GM11168 (cell line): ENCODE measurements around the gene CRAMP1.

ENCODE experiments used
- in situ Hi-C: fragments of 300-500 bp; cut with MboI; formaldehyde crosslinking; loops from one replicate; pipeline ENCODE4 v1.12.0; 2022; ENCODE audit warnings: low sequenced_read_pairs; ENCODE audit not compliant: unreplicated experiment

Gene CRAMP1, protein sequence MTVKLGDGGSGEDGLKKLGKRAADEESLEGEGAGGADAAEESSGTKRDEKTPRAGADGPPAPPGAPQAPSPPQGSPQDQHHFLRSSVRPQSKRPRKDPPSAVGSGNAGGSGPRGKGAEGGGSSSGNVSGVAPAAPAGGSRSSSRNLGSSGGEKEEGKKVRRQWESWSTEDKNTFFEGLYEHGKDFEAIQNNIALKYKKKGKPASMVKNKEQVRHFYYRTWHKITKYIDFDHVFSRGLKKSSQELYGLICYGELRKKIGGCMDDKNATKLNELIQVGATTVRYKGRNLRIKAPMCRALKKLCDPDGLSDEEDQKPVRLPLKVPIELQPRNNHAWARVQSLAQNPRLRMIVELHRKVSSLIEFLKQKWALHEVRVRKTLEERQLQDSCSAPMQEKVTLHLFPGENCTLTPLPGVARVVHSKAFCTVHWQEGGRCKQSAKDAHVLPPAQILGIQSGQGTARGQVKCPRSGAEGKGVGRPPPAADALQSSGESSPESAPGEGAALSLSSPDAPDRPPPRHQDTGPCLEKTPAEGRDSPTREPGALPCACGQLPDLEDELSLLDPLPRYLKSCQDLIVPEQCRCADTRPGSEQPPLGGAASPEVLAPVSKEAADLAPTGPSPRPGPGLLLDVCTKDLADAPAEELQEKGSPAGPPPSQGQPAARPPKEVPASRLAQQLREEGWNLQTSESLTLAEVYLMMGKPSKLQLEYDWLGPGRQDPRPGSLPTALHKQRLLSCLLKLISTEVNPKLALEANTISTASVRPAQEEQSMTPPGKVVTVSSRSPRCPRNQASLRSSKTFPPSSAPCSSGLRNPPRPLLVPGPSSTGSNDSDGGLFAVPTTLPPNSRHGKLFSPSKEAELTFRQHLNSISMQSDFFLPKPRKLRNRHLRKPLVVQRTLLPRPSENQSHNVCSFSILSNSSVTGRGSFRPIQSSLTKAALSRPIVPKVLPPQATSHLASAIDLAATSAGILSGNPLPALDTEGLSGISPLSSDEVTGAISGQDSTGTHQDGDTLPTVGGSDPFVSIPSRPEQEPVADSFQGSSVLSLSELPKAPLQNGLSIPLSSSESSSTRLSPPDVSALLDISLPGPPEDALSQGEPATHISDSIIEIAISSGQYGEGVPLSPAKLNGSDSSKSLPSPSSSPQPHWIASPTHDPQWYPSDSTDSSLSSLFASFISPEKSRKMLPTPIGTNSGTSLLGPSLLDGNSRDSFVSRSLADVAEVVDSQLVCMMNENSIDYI (N-terminal part only)

DNA sequence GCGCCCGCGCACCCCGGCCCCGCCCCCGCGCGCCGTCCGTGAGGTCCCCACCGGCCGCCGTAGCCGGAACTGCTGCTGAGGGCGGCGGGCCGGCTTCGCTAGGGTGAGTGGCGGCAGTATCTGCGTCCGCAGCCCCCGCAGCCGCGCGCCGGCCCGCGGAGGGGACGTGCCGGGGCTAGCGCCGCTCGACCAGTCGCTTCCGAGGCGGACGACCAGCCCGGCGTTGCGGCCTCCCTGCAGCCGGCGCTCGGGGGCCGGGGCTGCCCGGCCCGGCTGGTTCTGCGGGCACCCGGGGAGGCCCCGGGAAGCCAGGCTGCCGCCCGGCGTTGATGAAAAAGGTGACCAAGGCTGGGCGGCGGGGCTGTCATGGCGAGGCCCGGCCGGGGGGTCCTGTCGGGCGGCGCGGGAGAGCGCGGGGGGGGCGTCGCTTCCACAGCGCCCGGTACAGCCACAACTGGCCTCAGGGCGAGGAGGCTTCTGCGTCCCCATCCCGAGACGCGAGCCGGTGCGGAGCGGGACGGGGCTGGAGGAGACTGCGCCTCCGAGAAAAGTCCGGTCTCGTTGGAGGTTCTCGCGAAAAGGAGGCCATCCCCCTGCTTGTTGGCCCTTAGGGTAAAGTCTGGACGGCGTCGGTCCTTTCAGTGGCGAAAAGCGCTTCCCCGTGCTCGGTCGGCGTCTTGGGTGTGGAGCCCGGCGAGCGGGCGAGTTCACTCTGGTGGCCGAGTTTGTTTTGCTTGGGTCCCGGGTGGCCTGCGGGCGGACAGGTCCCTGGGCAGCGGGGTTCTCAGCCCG is at the start of gene CRAMP1:
Gene CRAMP1 (plus strand): TSS at position 41 of the 792 bp plus-strand sequence. CDS start 2,280 bp downstream, outside the sequence.
- in situ Hi-C loops: no loop called here

DNA sequence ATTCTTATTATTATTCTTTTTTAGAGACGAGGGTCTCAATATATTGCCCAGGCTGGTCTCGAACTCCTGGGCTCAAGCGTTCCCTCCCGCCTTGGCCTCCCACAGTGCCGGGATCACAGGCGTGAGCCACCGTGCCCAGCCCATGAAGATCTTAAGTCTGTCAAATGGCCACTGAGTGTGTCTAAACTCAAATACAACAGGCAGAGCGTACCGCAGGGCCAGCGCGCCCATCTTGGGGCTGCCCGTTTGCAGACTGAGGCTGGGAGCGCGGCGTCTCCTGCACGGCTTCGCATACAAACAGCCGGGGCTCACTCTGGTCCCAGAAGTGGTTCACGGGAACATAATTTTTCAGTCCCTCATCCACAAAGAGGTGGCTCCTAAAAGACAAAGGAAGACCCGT is 48.4 kb upstream of the CRAMP1 start:
- in situ Hi-C loops: no loop called here

DNA sequence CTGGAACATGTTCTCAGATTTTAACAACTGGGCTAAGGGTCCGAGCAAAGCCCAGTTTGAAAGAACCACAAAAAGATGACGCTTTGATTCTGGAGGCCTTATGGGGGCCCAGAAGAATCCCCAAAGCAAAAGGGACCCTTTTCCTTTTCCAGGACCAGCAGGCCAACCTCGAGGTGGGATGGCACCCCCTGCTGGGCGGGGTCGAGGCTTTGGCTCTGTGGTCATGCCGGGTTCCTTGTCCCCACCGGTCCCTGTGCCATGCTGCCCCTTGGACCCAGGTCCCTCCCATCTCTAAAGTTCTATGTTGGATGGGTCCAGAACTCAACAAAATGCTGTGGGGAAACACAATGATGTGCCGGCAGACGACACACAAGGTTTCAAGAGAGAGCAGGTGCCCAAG is 47.8 kb upstream of the CRAMP1 start:
- in situ Hi-C loops: no loop called here

DNA sequence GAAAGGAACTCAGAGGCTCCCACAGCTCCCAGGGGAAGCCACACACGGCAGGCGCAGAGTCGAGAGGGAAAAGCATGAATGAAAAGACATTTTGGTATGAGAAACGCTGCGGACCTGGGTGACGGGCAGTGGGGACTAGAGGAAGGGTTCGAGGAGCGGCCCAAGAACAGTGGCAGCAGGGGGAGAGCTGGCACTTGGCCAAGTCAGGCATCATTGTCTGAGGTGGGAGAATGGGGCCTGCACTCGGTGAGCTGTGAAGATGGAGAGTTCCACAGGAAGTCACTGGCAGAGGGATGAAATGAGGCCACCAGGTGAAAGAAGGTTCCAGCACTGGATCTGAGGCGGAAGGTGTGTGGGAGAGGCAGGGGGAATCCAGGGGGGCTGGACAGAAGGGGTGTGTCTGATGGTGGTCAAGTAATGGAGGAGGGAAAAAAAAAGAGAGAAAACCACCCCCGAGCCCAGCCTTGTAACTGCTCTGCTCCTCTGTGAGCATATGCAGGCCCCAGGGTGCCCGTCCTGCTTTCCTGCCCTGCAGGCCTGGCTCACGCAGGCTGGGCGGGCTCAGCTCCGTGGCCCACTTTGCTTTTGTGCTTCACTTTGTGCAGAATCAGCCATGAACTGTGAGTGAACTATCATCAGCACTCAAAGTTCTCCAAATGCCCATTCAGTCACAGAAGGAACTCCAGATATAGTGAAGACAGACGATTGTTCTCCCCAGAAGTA is 46.9 kb upstream of the CRAMP1 start:
- in situ Hi-C loops: no loop called here

DNA sequence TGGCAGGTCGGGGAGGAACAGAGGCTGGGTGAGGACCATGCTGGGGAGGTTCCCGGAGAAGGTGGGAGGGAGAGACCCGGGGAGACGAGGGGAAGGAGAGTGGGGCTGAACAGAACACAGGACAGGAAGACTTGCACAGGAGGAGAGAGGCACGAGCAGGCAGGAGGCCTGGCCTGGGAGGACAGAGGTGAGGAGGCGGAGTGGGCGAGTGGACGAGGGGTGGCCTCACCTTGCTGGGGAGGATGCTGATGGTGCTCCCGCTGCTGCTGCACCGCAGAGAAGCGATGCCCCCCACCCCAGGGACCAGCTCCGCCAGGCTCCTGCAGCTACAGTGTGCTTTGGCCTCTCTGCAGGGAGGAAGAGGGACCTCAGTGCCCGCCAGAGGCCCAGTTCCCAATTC is 44.2 kb upstream of the CRAMP1 start:
- in situ Hi-C loops: no loop called here

DNA sequence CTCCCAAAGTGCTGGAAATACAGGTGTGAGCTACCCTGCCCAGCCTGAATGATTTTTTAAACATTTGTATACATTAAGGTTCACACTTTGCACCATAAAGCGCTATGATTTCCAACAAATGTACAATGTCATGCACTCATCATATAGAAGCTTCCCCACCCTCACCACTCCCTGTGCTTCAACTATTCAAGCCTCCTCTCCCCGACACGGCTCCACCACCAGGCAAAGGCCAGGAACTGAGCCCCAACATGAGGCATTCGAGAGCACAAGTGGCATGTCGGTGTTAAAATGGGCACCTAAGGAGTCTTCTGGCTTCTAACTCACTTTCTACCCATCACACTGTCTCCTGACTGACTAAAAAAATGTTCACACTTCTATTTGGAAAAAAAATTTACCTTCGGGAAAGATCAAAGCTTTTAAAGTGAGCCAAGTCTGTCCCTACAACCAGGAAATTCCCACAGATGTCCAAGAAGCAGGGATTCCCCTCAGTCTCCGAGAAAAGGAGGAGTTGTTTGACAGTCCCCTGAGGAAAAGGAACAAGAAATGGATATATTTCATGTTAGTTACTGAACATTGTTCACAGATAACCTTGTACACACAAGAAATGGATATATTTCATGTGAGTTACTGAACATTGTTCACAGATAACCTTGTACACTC is 41.0 kb upstream of the CRAMP1 start:
- in situ Hi-C loops: no loop called here

DNA sequence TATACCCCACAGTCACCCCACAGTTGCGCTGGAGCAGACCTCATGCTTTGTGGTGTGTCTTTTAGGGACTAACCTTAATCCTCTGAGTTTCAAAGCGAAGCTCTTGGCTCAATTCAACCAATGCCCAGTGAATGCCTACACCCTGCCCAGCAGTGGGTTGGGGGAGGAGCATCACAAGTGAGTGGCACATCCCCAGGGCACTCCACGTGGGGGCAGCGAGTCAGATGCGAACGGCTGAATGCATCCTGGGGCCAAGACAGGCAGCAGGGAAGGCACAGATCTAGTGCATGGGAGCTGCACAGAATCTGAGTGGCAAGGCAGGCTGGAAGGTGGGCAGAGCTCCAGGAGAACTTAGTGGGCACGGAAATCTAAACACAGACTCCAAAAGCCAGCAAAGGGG is 39.5 kb upstream of the CRAMP1 start:
- in situ Hi-C loops: no loop called here

DNA sequence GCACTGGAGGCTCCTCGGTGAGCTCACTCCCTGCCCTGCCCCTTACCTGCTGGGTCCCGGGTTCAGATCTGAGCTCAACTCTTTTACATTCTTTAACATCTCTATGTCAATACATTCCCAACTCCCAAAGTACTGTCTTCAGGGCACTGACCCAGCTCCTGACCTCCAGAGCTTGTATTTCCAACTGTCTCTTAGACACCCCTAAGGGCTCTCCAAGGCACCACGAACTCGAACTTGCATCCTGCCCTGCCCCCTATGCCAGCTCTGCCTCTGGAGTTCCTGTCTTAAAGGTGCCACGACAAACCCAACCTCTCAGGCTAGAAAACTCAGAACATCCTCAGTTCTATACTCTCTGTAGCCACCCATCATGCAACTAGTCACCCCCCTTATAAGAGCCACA is 38.9 kb upstream of the CRAMP1 start:
- in situ Hi-C loops: no loop called here

DNA sequence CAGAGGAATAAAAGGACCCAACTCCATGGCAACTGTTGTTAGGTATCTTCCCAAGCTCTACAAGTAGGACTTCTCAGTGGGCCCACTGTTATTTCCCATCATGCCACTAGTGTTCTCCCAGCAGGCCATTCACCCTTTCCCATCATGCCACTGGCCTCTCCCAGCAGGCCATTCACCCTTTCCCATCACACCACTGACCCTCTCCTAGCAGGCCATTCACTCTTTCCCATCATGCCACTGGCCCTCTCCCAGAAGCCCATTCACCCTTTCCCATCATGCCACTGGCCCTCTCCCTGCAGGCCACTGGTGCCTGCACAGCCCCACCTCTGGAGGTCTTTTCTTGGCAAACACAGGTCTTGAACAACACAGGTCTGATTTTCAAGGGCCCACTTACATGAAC is 36.6 kb upstream of the CRAMP1 start:
- in situ Hi-C loops: no loop called here

DNA sequence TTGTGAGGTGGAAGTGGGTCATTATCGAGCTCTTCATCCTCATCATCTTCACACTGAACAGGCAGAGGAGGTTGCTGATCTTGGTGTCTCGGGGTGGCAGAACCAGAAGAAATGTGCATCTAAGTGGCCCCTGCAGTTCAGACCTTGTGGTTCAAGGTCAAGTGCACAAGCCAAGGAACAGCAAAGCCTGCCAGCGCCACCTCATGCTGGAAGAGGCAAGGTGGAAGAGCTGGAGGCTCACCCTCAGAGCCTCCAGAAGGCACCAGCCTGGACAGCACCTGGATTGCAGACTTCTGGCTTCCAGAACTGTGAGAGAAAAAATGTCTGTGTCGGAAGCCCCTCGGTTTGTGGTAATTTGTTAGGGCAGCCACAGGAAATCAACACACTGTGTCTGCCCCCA is 32.9 kb upstream of the CRAMP1 start:
- in situ Hi-C loops: no loop called here

DNA sequence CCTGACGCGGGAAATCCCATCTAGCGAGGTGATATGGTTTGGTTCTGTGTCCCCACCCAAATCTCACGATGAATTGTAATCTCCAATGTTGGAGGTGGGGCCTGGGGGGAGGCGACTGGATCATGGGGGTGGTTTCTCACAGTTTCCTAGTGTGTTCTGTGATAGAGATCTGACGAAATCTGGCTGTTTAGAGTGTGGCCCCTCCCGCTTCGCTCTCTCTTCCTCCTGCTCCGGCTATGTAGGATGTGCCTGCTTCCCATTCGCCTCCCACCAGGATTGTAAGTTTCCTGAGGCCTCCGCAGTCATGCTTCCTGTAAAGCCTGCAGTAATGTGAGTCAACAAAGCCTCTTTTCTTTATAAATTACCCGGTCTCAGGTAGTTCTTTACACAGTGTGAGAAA is 31.9 kb upstream of the CRAMP1 start:
- in situ Hi-C loops: no loop called here

DNA sequence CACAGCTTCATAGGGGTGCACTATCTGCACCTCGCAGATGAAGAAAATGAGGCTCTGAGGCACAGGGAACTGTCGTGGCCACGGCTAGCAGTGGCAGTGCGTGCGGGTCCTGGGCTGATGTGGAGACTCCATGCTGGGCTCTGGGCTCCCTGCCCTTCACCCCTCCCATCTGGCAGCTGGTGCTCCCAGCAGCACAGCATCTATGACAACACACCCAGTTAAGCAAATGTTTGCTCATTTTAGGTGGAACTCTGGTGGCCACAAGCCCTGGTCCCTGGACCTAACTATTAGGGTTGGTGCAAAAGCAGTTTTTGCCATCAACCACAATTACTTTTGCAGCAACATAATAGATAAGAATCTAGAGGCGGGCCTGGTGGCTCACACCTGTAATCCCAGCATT is 31.2 kb upstream of the CRAMP1 start:
- in situ Hi-C loops: no loop called here

DNA sequence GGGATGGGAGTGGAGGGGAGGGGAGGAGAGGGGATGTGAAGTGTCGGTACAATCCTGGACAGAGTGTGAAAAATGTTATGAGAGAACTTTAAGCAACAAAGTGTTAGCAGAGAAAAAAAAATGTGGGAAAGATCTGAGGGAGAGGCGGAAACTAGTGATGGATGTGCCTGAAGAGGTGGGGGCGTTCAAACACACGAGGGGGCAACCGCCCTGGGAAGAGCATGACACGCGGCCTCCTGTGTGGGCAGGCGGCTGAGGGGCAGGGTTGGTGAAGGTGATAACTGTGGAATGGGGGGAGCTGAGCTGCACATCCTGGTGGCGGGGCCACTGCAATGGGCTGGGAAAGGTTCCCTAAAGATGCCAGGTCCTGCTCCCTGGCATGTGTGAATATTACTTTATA is 30.4 kb upstream of the CRAMP1 start:
- in situ Hi-C loops: no loop called here

DNA sequence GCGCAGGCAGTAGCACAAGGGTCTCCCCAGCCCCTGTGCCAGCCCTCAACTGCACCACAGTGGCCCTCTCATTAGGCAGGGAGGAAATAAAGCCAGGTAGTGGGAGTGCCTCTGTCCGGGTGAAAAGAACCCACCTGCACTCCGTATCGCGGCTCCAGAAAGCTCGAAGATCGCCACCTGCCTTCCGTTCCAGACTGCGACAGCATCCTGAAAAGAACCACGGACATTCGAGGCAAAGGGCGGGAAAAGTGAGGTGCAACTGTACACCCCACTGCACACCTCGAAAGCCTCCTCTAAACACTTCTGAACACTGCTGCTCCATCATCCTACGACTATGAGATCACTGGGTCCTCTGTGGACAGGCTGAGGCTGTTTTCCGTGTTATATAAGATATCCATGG is 29.0 kb upstream of the CRAMP1 start:
- in situ Hi-C loops: no loop called here

DNA sequence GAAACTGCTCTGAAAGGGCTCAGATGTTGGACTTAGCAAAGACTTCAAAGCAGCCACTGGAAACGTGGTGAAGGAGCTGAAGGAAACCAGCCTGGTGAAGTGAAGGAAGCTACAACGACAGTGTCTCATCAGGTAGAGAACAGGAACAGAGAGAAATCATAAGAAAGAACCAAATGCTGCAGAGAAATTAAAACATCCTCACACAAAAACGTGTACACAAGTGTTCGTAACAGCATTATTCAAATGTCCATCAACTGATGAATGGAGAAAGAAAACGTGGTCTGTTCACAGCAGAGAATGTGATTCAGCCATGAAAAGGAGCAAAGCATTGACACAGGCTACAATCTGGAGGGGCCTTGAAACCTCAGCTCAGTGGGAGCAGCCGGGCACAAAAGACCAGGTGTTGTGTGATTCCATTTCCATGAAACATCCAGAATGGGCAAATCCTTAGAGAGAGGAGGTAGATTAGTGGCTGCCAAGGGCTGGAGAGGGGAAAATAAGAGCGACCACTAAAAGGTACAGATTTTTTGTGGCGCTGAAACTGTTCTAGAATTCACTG is 27.2 kb upstream of the CRAMP1 start:
- in situ Hi-C loops: no loop called here

DNA sequence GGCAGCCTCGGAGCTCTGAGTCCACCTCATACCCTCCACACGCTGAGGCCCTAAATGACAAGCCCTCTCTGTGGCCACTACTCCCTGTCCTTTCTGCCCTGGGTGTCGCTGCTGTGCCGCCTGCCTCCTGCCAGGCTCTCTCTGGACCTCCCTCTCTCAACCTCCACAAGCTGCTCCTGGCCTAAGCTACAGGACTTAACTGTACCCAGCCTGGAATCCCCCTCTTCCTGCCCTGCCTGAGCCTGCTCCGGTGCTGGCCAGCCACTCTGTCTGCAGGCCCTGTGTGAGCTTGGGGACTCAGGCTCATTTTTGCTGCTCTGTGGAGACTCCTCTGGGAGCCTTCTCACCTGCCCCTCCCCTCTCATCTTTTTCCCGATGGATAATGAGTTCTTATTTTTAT is 21.8 kb upstream of the CRAMP1 start:
- in situ Hi-C loops: no loop called here

DNA sequence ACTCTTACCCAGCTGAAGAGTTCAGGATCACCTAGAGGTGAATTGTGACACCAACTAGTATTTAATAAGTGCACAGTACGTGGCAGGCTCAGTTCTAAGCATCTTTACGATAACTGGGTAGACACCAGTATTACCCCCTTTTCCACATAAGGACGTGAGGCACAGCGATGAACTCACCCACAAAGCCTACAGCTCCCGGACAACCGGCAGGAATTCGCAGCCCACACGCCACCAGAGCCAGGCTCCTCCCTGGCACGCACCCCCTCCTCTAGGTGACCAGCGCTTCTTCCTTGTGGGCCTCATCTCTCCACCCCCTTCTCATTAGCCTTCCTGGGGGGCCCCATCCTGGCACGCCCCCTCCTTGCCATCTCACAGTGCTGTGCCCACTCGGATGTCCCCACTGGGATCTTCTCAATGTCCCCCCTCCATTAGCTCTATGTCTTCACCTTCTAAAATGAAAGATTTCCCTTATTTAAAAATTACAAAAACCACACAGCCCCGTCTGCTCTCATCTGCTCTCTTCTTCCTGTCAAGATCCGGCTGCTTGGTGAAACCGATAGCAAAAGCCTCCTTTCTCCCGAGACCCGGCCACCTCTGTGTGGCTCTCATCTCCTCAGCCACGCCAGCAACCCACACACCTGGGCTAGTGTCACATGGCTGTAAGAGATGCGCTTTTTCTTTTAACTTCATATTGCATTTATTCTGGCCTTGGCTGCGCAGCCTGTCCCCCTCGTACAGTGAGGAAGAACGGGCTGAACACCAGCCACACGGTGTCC is 21.0 kb upstream of the CRAMP1 start:
- in situ Hi-C loops: no loop called here

DNA sequence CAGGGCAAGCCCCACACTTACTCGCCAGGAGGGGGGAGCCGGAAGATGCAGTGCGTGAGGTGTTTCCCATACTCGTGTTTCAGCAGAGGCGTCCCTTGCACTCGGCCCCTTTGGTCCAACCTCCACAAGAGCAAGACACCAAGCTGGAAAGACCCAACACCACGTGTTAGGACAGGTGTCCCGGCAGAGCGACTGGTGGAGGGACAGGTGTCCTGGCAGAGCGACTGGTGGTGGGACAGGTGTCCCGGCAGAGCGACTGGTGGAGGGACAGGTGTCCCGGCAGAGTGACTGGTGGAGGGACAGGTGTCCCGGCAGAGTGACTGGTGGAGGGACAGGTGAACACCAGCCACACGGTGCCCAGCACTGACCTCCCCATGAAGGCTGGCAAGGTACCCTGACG is 19.7 kb upstream of the CRAMP1 start:
- in situ Hi-C loops: no loop called here
